ENCODE results near the gene JAKMIP1. TPM values are rescaled to one million over a fixed set of nuclear protein-coding genes. Genes with fewer than 3 reads are reported as not detected.

The JAKMIP1 gene
- polyA plus RNA-seq, 1 experiment, result not detected

DNA sequence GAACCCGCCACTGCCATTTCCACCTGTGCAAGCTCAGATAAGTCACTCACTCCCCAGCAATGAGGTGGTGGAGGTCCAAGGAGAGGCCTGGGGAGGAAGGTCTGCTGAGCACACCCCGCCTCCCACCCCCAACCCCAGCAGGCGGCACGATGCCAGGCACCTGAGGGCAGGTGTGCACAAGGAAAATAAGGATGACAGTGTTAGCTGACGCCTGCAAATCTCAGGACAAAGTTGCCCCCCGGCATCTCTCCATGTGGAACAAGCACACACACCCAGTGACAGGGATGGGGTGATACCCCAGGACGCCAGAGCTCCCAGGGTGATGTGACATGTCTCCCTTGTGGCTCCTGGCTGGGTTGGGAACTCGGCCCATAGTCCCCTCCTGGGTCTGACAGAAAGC lies 9.9 kb downstream of the JAKMIP1 start:
- Histone ChIP-seq H3K4me3 (ENCODE audit: low read depth, low read length) (no peak overlapping the region), H3K27ac (ENCODE audit: low read depth, low read length) (no peak overlapping the region), H3K9me3 (ENCODE audit: control insufficient read depth, insufficient read depth, low read length) (no peaks in the 10 kb centered on the region; the same call in 1 of the 2 replicates), H3K27me3 (ENCODE audit: control insufficient read depth, insufficient read depth, low read length) (no peaks in the 10 kb centered on the region)
- TF ChIP-seq, protein P1, sequence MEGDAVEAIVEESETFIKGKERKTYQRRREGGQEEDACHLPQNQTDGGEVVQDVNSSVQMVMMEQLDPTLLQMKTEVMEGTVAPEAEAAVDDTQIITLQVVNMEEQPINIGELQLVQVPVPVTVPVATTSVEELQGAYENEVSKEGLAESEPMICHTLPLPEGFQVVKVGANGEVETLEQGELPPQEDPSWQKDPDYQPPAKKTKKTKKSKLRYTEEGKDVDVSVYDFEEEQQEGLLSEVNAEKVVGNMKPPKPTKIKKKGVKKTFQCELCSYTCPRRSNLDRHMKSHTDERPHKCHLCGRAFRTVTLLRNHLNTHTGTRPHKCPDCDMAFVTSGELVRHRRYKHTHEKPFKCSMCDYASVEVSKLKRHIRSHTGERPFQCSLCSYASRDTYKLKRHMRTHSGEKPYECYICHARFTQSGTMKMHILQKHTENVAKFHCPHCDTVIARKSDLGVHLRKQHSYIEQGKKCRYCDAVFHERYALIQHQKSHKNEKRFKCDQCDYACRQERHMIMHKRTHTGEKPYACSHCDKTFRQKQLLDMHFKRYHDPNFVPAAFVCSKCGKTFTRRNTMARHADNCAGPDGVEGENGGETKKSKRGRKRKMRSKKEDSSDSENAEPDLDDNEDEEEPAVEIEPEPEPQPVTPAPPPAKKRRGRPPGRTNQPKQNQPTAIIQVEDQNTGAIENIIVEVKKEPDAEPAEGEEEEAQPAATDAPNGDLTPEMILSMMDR (IDR thresholded peaks at IDR 0.05; ENCODE audit: low read depth, low read length), result no peak
- ChIA-PET CTCF (no interaction called here), POLR2A (no interaction called here)
- DNase-seq (ENCODE audit: low read depth, low spot score), result no peak

DNA sequence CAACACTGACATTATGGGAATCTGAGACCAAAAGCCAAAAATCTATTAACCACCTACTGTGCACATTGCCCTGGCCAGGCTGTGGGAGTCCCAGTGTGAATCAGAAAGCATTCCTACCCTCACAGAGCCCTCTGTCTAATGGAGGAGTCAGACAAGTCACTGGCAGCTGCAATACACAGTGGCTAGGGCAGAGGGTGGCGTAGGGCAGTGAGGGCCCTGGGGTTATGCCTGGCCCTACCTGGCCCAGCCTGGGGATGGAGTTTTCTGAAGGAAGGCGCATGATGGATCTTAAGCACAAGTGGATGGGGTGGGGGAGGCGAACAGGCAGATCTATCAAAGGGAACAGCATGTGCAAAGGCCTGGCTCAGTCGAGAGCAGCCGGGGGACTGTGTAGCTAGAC lies 10.8 kb downstream of the JAKMIP1 start:
- no peak for DNase-seq (ENCODE audit: low read depth, low spot score)
- POLR2A ChIA-PET, result no interaction called here
- TF ChIP-seq, protein P1 (IDR thresholded peaks at IDR 0.05; ENCODE audit: low read depth, low read length), result no peak
- H3K27ac ChIP-seq (ENCODE audit: low read depth, low read length), result no peak overlapping the region
- H3K4me3 ChIP-seq (ENCODE audit: low read depth, low read length), result no peak overlapping the region
- CTCF ChIA-PET, result no interaction called here
- no peaks in the 10 kb centered on the region for H3K27me3 ChIP-seq (ENCODE audit: control insufficient read depth, insufficient read depth, low read length)
- H3K9me3 ChIP-seq (ENCODE audit: control insufficient read depth, insufficient read depth, low read length), result no peaks in the 10 kb centered on the region; the same call in 1 of the 2 replicates

DNA sequence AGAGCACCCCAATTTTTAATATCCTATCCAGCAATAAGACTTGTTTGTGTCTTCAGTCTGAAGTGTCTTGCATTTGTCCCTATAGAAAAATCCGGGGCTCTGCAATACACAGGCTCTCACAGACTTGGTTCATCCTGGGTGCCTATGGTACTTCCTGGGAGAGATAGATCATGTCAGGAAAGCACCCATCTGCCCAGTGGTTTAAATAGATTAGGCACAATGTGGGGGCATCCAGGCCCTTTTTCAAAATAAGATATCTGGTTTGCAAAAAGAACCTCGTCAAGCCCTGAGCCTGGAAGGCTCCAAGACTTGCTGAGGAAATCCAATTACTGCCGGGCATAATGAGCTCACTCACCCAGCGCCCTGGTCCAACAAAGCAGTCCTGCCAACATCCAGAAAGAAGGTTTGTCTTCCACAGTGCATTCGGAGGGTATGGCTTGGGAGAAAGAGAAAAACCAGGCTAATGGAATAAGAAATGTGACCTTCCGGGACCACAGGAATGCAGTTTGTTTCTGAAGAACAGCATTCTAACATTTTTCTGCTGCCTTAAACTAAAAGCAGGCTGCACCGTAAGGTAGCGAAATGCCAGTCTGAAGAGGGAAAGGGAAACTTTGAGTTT lies 11.6 kb downstream of the JAKMIP1 start:
- TF ChIP-seq, protein P1 (IDR thresholded peaks at IDR 0.05; ENCODE audit: low read depth, low read length), result no peak
- ChIA-PET POLR2A (no interaction called here), CTCF (no interaction called here)
- no peak overlapping the region for H3K4me3 ChIP-seq (ENCODE audit: low read depth, low read length)
- no peak for DNase-seq (ENCODE audit: low read depth, low spot score)
- H3K27me3 ChIP-seq (ENCODE audit: control insufficient read depth, insufficient read depth, low read length), result no peaks in the 10 kb centered on the region
- H3K27ac ChIP-seq (ENCODE audit: low read depth, low read length), result no peak overlapping the region
- H3K9me3 ChIP-seq (ENCODE audit: control insufficient read depth, insufficient read depth, low read length), result no peaks in the 10 kb centered on the region; the same call in 1 of the 2 replicates

DNA sequence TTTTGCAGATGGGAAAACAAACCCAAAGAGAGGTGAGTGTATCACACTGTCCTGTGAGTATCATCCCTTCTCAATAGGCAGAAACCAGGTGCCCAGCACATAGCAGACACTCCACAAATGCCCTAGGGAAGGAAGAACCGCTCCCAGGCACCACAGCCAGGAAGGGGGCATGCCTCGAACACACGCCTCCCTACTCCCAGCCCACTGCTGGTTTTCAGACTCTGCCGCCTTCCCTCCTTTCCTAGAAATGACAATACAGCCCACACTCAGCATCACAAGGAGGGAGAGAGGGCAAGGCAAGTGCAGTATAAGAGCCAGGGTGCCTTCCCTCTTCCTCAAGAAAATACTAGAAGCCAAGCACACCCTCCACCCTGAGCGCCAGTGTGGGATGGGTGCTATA lies 16.2 kb downstream of the JAKMIP1 start:
- TF ChIP-seq, protein P1 (IDR thresholded peaks at IDR 0.05; ENCODE audit: low read depth, low read length), result no peak
- no peak overlapping the region for H3K4me3 ChIP-seq (ENCODE audit: low read depth, low read length)
- DNase-seq (ENCODE audit: low read depth, low spot score), result no peak
- no peak overlapping the region for H3K27ac ChIP-seq (ENCODE audit: low read depth, low read length)
- H3K9me3 ChIP-seq (ENCODE audit: control insufficient read depth, insufficient read depth, low read length), result no peaks in the 10 kb centered on the region
- POLR2A ChIA-PET, result no interaction called here
- peaks cover 3% of the 10 kb centered on the region for H3K27me3 ChIP-seq (ENCODE audit: control insufficient read depth, insufficient read depth, low read length)
- CTCF ChIA-PET, result no interaction called here

DNA sequence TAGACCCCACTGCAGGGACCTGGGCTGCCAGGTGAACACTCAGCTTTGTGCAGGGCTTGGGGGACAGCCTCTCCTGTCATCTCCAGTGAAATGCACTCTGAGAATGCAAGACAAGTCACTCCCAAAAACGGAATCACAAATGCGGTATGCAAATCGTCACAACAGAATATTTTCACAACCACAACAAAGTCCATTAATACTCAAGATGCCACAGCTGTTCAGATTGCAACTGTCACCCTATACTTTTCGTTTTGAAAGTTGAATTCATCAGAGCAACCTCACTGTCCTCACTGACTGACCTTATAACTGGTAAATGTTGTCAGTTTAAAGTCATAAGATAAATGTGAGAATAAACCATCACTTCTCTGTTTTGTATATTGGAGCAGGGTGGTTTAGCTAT lies 16.6 kb downstream of the JAKMIP1 start:
- ChIA-PET POLR2A (no interaction called here), CTCF (no interaction called here)
- no peak overlapping the region for H3K27ac ChIP-seq (ENCODE audit: low read depth, low read length)
- DNase-seq (ENCODE audit: low read depth, low spot score), result no peak
- H3K9me3 ChIP-seq (ENCODE audit: control insufficient read depth, insufficient read depth, low read length), result no peaks in the 10 kb centered on the region
- peaks cover 3% of the 10 kb centered on the region for H3K27me3 ChIP-seq (ENCODE audit: control insufficient read depth, insufficient read depth, low read length)
- no peak overlapping the region for H3K4me3 ChIP-seq (ENCODE audit: low read depth, low read length)
- TF ChIP-seq, protein P1 (IDR thresholded peaks at IDR 0.05; ENCODE audit: low read depth, low read length), result no peak

All from AG04450 (cell line).